HG03175 (cell line): ENCODE results near the gene SQOR.
A peak's percentile ranks its signal among the peaks of the same experiment; 100 is the strongest.
"Not testable (repeated sequence)": the region's sequence is repeated elsewhere in the genome, so short reads cannot be mapped to it uniquely, and the experiment has no call there.

Experiments
- ATAC-seq: cut with Tn5 transposase; IDR thresholded peaks from one replicate; pipeline ENCODE4 v1.9.1; 2021; ENCODE audit warnings: mild to moderate bottlenecking, moderate library complexity; ENCODE audit not compliant: unreplicated experiment

The SQOR gene

GRCh38 chr15:45630917-45631691 lies 3.7 kb upstream of the SQOR start:
- no peak for ATAC-seq

- no peak for ATAC-seq
Observed at GRCh38 chr15:45631776-45632175, 3.1 kb upstream of the SQOR start.

GRCh38 chr15:45635191-45635638 lies 386 bp downstream of the SQOR start:
- ATAC-seq, result peak; percentile 49

- ATAC-seq, result no peak
Observed at GRCh38 chr15:45635763-45636292, 999 bp downstream of the SQOR start.

GRCh38 chr15:45637141-45637540 lies 2.3 kb downstream of the SQOR start:
- ATAC-seq, result no peak

- ATAC-seq, result peak; percentile 56
Observed at GRCh38 chr15:45637552-45638033, 2.8 kb downstream of the SQOR start.

- ATAC-seq, result no peak
Observed at GRCh38 chr15:45640616-45641015, 5.8 kb downstream of the SQOR start.

- ATAC-seq, result no peak
Observed at GRCh38 chr15:45641374-45641781, 6.5 kb downstream of the SQOR start.

GRCh38 chr15:45641999-45642932 lies 7.4 kb downstream of the SQOR start:
- ATAC-seq, result no peak

GRCh38 chr15:45644437-45644836 lies 9.6 kb downstream of the SQOR start:
- no peak for ATAC-seq

- ATAC-seq, result no peak
Observed at GRCh38 chr15:45645026-45645980, 10.5 kb downstream of the SQOR start.

GRCh38 chr15:45646220-45646619 lies 11.4 kb downstream of the SQOR start:
- no peak for ATAC-seq

- no peak for ATAC-seq
Observed at GRCh38 chr15:45647828-45648227, 13.0 kb downstream of the SQOR start.

- no peak for ATAC-seq
Observed at GRCh38 chr15:45648521-45649200, 13.8 kb downstream of the SQOR start.

- ATAC-seq, result not testable (repeated sequence)
Observed at GRCh38 chr15:45650007-45650406, 15.2 kb downstream of the SQOR start.

- no peak for ATAC-seq
Observed at GRCh38 chr15:45650889-45651525, 16.2 kb downstream of the SQOR start.

GRCh38 chr15:45653702-45654424 lies 19.0 kb downstream of the SQOR start:
- ATAC-seq, result no peak

GRCh38 chr15:45654749-45655148 lies 19.9 kb downstream of the SQOR start:
- no peak for ATAC-seq

- ATAC-seq, result no peak
Observed at GRCh38 chr15:45657254-45657653, 22.4 kb downstream of the SQOR start.
